Suprapubic skin (tissue), 3 donors: ENCODE data around the gene GSG1L.

ENCODE experiments used
- CTCF ChIP-seq, 2 donors: fragments of 200-600 bp in 1 of 2; fragments of 450-650 bp in 1 of 2; sonication (generic) in 1 of 2; IDR thresholded peaks; one replicate each; pipeline ENCODE4 v1.5.1; 2016 to 2019; ENCODE audit warnings: antibody characterized with exemption in 2 of 2, mild to moderate bottlenecking in 1 of 2, moderate library complexity in 1 of 2
- POLR2AphosphoS5 ChIP-seq, 3 donors: sonication (generic); formaldehyde crosslinking; IDR thresholded peaks; one replicate each; pipeline ENCODE4 v1.6.1; 2017; ENCODE audit warnings: antibody characterized with exemption in 3 of 3

GRCh38 chr16:27841061-27841801, 222.3 kb downstream of the GSG1L start:
- TF ChIP-seq CTCF (IDR thresholded peaks at IDR 0.05) = no peak
- TF ChIP-seq POLR2AphosphoS5 (IDR thresholded peaks at IDR 0.05) = no peak
